Left ventricle myocardium inferior (tissue), 1 donor: ENCODE measurements around the gene ZCCHC24. TPM values are rescaled to one million over a fixed set of nuclear protein-coding genes. Genes with fewer than 3 reads are reported as not detected.

Experiments
- DNase-seq: peaks from one replicate; pipeline ENCODE4 v3.0.0-alpha.2; 2020
- H3K27ac ChIP-seq: fragments of 200-600 bp; replicated peaks from 2 replicates; pipeline ENCODE4 v1.8.0; 2021
- H3K27me3 ChIP-seq: fragments of 200-600 bp; 2 replicates; pipeline ENCODE4 v1.8.0; 2021; ENCODE audit warnings: low read depth
- H3K36me3 ChIP-seq: fragments of 200-600 bp; 2 replicates; pipeline ENCODE4 v1.8.0; 2021
- H3K4me1 ChIP-seq: fragments of 200-600 bp; 2 replicates; pipeline ENCODE4 v1.8.0; 2021
- H3K4me3 ChIP-seq: fragments of 200-600 bp; 2 replicates; pipeline ENCODE4 v1.8.0; 2021; ENCODE audit warnings: mild to moderate bottlenecking, moderate library complexity
- H3K9me3 ChIP-seq: fragments of 200-600 bp; replicated peaks from 2 replicates; pipeline ENCODE4 v1.8.0; 2021
- CTCF ChIP-seq: fragments of 200-600 bp; IDR thresholded peaks from 2 replicates; pipeline ENCODE4 v1.8.0; 2021; ENCODE audit warnings: antibody characterized with exemption, mild to moderate bottlenecking, borderline replicate concordance
- intact Hi-C: fragments of 100-400 bp; cut with micrococcal nuclease; formaldehyde crosslinking; loops from one replicate; pipeline ENCODE4 v1.11.0; 2022
- total RNA-seq: library from RNA; stranded (reverse); fragmentation: NEBNext Ultra II Directional; extraction: Animal tissue kit (Norgen Biotek cat#: 25700); gene quantifications from one replicate; pipeline ENCODE4 v1.2.1, GENCODE V29; 2021
- donor health status: DM: no; HTN: yes; CAD: no; lungs with severe emphysema.

The ZCCHC24 gene
- total RNA-seq, 1 donor from 2014 or later: 47.5 TPM

- intact Hi-C loops: no loop called here
These were observed 32.0 kb upstream of the ZCCHC24 start for GRCh38 chr10:79477456-79477855.

DNA sequence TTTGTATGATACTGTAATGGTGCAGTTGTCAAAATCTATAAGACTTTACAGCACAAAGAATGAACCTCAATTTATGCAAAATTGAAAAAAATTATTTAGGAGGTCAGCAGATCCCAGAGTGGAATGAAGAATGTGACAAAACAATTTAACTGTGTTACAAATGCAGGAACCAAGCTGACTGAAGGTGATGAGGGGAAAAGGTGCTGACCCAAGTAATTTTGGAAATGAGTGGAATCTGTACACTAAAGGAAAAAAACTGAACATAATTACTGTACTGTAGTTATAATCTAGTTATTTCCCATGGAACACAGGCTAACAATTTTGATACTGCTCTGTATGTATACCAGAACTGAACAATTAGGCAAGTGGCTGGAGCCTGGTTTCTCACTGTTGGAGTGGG is 31.2 kb upstream of the ZCCHC24 start:
- no peaks in the 10 kb centered on the region for H3K36me3 ChIP-seq
- intact Hi-C loops: no loop called here
- H3K4me1 ChIP-seq: peaks cover 5% of the 10 kb centered on the region
- TF ChIP-seq CTCF: no peak
- DNase-seq: no peak
- H3K4me3 ChIP-seq: no peak overlapping the region
- H3K9me3 ChIP-seq: no peaks in the 10 kb centered on the region
- no peaks in the 10 kb centered on the region for H3K27me3 ChIP-seq
- H3K27ac ChIP-seq: no peak overlapping the region

More at GRCh38 chr10:79477456-79477855, 32.0 kb upstream of the ZCCHC24 start:
- Histone ChIP-seq H3K9me3 (no peaks in the 10 kb centered on the region), H3K27me3 (no peaks in the 10 kb centered on the region), H3K4me3 (no peak overlapping the region), H3K36me3 (no peaks in the 10 kb centered on the region), H3K27ac (no peak overlapping the region), H3K4me1 (no peaks in the 10 kb centered on the region)
- no peak for TF ChIP-seq CTCF
- DNase-seq: no peak

- intact Hi-C loops: no loop called here
- no peak for TF ChIP-seq CTCF
- H3K27me3 ChIP-seq: no peaks in the 10 kb centered on the region
- no peak overlapping the region for H3K27ac ChIP-seq
- peaks cover 10% of the 10 kb centered on the region for H3K4me1 ChIP-seq
- no peaks in the 10 kb centered on the region for H3K9me3 ChIP-seq
- DNase-seq: no peak
- no peaks in the 10 kb centered on the region for H3K36me3 ChIP-seq
- H3K4me3 ChIP-seq: no peak overlapping the region
These were observed 30.5 kb upstream of the ZCCHC24 start for GRCh38 chr10:79475877-79476276.

- H3K27me3 ChIP-seq: no peaks in the 10 kb centered on the region
- no peaks in the 10 kb centered on the region for H3K9me3 ChIP-seq
- intact Hi-C loops: no loop called here
- no peak overlapping the region for H3K27ac ChIP-seq
- DNase-seq: no peak
- TF ChIP-seq CTCF: no peak
- no peak overlapping the region for H3K4me3 ChIP-seq
- no peaks in the 10 kb centered on the region for H3K36me3 ChIP-seq
- peaks cover 10% of the 10 kb centered on the region for H3K4me1 ChIP-seq
These were observed 29.8 kb upstream of the ZCCHC24 start for GRCh38 chr10:79475119-79475653.

- Histone ChIP-seq H3K4me3 (no peak overlapping the region), H3K9me3 (no peaks in the 10 kb centered on the region), H3K4me1 (peaks cover 19% of the 10 kb centered on the region), H3K27ac (no peak overlapping the region), H3K36me3 (no peaks in the 10 kb centered on the region), H3K27me3 (no peaks in the 10 kb centered on the region)
- intact Hi-C loops: no loop called here
- no peak for DNase-seq
- TF ChIP-seq CTCF: no peak
These were observed 28.2 kb upstream of the ZCCHC24 start for GRCh38 chr10:79473496-79474095.
